ENCODE data around the gene KLC1.
A peak's percentile ranks its signal among the peaks of the same experiment; 100 is the strongest.

KLC1 gene

GRCh38 chr14:103709814-103710213 is 80.8 kb downstream of the KLC1 start:
- Histone ChIP-seq H4K20me1 (ENCODE audit: low read depth, low read length) (no peaks in the 10 kb centered on the region), H3K27me3 (ENCODE audit: low read length) (no peaks in the 10 kb centered on the region), H3K27ac (ENCODE audit: low read depth, low read length) (no peak overlapping the region), H2AFZ (ENCODE audit: low read depth, low read length, severe bottlenecking) (no peak overlapping the region), H3K9me3 (ENCODE audit: insufficient read depth, low read length) (no peaks in the 10 kb centered on the region), H3F3A (ENCODE audit: insufficient read depth) (0 out of 2 replicates have a peak, but pooled peaks cover 6% of the 10 kb centered on the region), H3K4me3 (ENCODE audit: insufficient read depth, low read length, poor library complexity, severe bottlenecking) (no peak overlapping the region), H3K4me2 (ENCODE audit: low read depth, low read length, poor library complexity, severe bottlenecking) (no peak overlapping the region), H3K9me2 (replicated peaks; ENCODE audit: insufficient read depth, low read length) (no peaks in the 10 kb centered on the region), H3K36me3 (ENCODE audit: low read length) (no peaks in the 10 kb centered on the region), H3K9ac (ENCODE audit: low read length) (no peak overlapping the region), H3K79me2 (ENCODE audit: insufficient read depth, low read length) (peaks cover 22% of the 10 kb centered on the region)
- TF ChIP-seq, protein P1, sequence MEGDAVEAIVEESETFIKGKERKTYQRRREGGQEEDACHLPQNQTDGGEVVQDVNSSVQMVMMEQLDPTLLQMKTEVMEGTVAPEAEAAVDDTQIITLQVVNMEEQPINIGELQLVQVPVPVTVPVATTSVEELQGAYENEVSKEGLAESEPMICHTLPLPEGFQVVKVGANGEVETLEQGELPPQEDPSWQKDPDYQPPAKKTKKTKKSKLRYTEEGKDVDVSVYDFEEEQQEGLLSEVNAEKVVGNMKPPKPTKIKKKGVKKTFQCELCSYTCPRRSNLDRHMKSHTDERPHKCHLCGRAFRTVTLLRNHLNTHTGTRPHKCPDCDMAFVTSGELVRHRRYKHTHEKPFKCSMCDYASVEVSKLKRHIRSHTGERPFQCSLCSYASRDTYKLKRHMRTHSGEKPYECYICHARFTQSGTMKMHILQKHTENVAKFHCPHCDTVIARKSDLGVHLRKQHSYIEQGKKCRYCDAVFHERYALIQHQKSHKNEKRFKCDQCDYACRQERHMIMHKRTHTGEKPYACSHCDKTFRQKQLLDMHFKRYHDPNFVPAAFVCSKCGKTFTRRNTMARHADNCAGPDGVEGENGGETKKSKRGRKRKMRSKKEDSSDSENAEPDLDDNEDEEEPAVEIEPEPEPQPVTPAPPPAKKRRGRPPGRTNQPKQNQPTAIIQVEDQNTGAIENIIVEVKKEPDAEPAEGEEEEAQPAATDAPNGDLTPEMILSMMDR (IDR thresholded peaks at IDR 0.05; ENCODE audit: insufficient read depth, low read length, poor library complexity, severe bottlenecking), result no peak
- no peak for TF ChIP-seq EZH2phosphoT487 (conservative IDR thresholded peaks at IDR 0.05; ENCODE audit: low read length)

DNA sequence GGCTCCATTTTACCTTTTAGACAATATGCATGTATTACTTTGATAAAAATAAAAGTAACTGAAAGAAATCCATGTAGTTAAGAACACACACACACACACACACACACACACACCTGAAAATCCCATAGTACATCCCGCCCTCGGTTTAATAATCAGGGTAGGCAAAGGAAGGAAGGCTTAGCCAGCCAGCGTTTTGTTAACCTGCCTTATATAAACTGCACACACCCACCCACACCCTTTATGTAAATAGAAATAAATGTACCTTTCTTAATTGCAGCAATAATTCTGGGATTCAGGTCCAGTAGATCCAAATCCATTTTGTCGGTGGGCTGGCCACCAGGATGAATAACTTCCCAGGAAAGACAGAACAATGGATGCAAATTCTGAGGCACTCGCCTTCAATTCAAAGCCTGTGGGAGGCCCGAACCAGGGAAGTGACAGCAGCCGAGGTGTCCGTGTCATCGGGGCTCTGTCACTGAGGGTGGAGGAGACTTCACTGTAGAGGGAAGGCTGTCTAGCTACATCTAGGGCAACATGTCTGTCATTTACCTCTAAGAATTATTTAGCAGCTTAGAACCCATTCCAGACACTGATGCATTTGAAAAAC is 81.9 kb downstream of the KLC1 start:
- no peaks in the 10 kb centered on the region for H4K20me1 ChIP-seq (ENCODE audit: low read depth, low read length)
- no peak overlapping the region for H3K4me3 ChIP-seq (ENCODE audit: insufficient read depth, low read length, poor library complexity, severe bottlenecking)
- peaks cover 25% of the 10 kb centered on the region for H3K79me2 ChIP-seq (ENCODE audit: insufficient read depth, low read length)
- H3K36me3 ChIP-seq (ENCODE audit: low read length), result no peaks in the 10 kb centered on the region
- H3K27me3 ChIP-seq (ENCODE audit: low read length), result no peaks in the 10 kb centered on the region
- H3K27ac ChIP-seq (ENCODE audit: low read depth, low read length), result no peak overlapping the region
- no peak overlapping the region for H2AFZ ChIP-seq (ENCODE audit: low read depth, low read length, severe bottlenecking)
- H3K9me2 ChIP-seq (replicated peaks; ENCODE audit: insufficient read depth, low read length), result no peaks in the 10 kb centered on the region
- 0 out of 2 replicates have a peak, but pooled peaks cover 6% of the 10 kb centered on the region for H3F3A ChIP-seq (ENCODE audit: insufficient read depth)
- no peak overlapping the region for H3K9ac ChIP-seq (ENCODE audit: low read length)
- H3K4me2 ChIP-seq (ENCODE audit: low read depth, low read length, poor library complexity, severe bottlenecking), result no peak overlapping the region
- TF ChIP-seq, protein P1 (IDR thresholded peaks at IDR 0.05; ENCODE audit: insufficient read depth, low read length, poor library complexity, severe bottlenecking), result no peak
- TF ChIP-seq EZH2phosphoT487 (conservative IDR thresholded peaks at IDR 0.05; ENCODE audit: low read length), result no peak
- no peaks in the 10 kb centered on the region for H3K9me3 ChIP-seq (ENCODE audit: insufficient read depth, low read length)

DNA sequence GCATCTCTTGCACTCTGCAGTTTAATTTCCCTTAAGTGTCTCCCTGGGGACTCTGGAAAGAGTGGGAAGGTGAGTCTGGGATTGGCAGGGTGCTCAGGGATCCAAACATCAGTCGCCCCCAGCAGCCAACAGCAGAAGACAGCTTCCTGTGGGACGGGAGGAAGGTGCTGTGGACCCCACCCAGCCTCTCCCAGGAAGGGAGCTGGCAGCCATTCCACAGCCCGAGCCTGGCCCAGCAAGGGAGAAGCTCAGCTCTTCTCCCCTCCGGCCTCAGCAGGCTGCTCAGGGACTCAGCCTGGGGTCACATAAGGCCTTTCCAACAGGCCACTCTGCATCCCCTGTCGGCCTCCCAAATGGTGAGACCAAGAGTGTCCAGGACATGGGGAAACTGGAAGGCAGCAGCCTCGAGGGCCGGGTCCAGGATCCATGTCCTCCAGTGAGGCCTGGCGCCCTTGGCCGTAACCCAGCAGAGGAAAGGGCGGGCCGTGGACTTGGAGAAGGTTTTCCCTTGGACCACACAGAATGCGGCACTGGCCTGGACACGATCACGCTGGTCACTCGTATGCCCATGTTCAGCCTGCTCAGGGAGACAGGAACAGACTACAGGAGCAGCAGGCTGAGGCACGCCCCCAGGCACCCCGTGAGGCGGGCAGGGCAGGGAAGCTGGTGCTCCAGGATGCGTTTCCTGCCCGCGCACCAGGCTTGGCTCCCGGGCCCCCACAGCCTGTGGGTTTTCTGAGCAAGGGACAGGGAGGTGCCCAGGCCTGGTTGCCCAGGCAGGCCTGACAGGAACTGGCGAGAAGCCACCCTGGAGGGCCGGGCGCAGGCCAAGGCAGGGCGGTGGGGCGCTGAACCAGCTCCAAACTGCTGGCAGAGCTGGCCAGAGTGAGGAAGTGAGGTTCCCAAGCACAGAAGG is 82.8 kb downstream of the KLC1 start:
- Histone ChIP-seq H3K9ac (ENCODE audit: low read length) (no peak overlapping the region), H3K27me3 (ENCODE audit: low read length) (no peaks in the 10 kb centered on the region), H3K9me2 (replicated peaks; ENCODE audit: insufficient read depth, low read length) (no peaks in the 10 kb centered on the region), H3K9me3 (ENCODE audit: insufficient read depth, low read length) (no peaks in the 10 kb centered on the region), H3K4me3 (ENCODE audit: insufficient read depth, low read length, poor library complexity, severe bottlenecking) (no peak overlapping the region), H3F3A (ENCODE audit: insufficient read depth) (0 out of 2 replicates have a peak, but pooled peaks cover 6% of the 10 kb centered on the region), H3K36me3 (ENCODE audit: low read length) (no peaks in the 10 kb centered on the region), H3K27ac (ENCODE audit: low read depth, low read length) (peak overlapping the region; percentile 4; the same call in 1 of the 2 replicates), H3K4me2 (ENCODE audit: low read depth, low read length, poor library complexity, severe bottlenecking) (no peak overlapping the region), H3K79me2 (ENCODE audit: insufficient read depth, low read length) (peaks cover 33% of the 10 kb centered on the region), H4K20me1 (ENCODE audit: low read depth, low read length) (no peaks in the 10 kb centered on the region), H2AFZ (ENCODE audit: low read depth, low read length, severe bottlenecking) (no peak overlapping the region)
- TF ChIP-seq, protein P1 (IDR thresholded peaks at IDR 0.05; ENCODE audit: insufficient read depth, low read length, poor library complexity, severe bottlenecking), result no peak
- no peak for TF ChIP-seq EZH2phosphoT487 (conservative IDR thresholded peaks at IDR 0.05; ENCODE audit: low read length)

All from SU-DHL-6 (cell line).